GM18502 (cell line): ENCODE data around the gene ZNF66.
"Not testable (repeated sequence)": the region's sequence is repeated elsewhere in the genome, so short reads cannot be mapped to it uniquely, and the experiment has no call there.

Experiments
- ATAC-seq: cut with Tn5 transposase; IDR thresholded peaks from one replicate; pipeline ENCODE4 v1.9.1; 2021; ENCODE audit warnings: mild to moderate bottlenecking; ENCODE audit not compliant: unreplicated experiment, poor library complexity

ZNF66 gene

GRCh38 chr19:20776083-20777076, at the start of gene ZNF66:
Gene ZNF66, plus strand, starts transcription at chr19:20776304. Its CDS starts 144 bp downstream, at chr19:20776448.
- ATAC-seq: peak; percentile 97

GRCh38 chr19:20750169-20750568, 25.9 kb upstream of the ZNF66 start:
- ATAC-seq: not testable (repeated sequence)

GRCh38 chr19:20752291-20752690, 23.8 kb upstream of the ZNF66 start:
- ATAC-seq: not testable (repeated sequence)

GRCh38 chr19:20769225-20769736, 6.8 kb upstream of the ZNF66 start:
- ATAC-seq: not testable (repeated sequence)

GRCh38 chr19:20787786-20788185, 11.7 kb downstream of the ZNF66 start:
- no peak for ATAC-seq

GRCh38 chr19:20791806-20792205, 15.7 kb downstream of the ZNF66 start:
- no peak for ATAC-seq

GRCh38 chr19:20806311-20807262, 30.5 kb downstream of the ZNF66 start:
- not testable (repeated sequence) for ATAC-seq

- no peak for ATAC-seq
Measured at GRCh38 chr19:20840371-20840770, 64.3 kb downstream of the ZNF66 start.
